COLO829 (cell line): ENCODE measurements around the gene MAGI2.
"Not testable (repeated sequence)": the region's sequence is repeated elsewhere in the genome, so short reads cannot be mapped to it uniquely, and the experiment has no call there.

ENCODE experiments used
- DNase-seq: peaks from one replicate; pipeline ENCODE4 v3.0.0; 2012; ENCODE audit warnings: low spot score

MAGI2 gene

DNA sequence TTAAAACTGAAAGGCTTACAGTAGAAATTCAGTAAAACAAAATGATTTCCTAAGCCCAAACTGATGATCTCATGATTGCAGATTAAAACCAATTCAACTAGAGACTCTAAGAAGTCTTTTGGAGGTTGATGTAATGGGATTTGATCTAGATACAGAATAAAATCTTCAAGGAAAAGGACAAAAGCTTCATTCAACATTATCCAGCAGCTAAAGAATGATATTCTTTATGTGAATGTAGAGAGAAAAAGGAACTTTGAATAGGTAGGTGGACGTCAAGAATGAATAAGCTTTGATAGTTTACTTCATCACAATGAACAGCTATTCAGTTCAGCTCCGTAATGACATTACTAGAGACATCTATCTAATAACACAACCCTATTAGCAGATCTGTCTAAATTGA lies 910.5 kb downstream of the MAGI2 start:
- DNase-seq = peak; percentile 90

GRCh38 chr7:78542541-78542940 lies 910.9 kb downstream of the MAGI2 start:
- DNase-seq = peak; percentile 65

GRCh38 chr7:78539825-78540224 lies 913.6 kb downstream of the MAGI2 start:
- DNase-seq = no peak

- DNase-seq = no peak
These were observed 917.8 kb downstream of the MAGI2 start for GRCh38 chr7:78535655-78536054.

DNA sequence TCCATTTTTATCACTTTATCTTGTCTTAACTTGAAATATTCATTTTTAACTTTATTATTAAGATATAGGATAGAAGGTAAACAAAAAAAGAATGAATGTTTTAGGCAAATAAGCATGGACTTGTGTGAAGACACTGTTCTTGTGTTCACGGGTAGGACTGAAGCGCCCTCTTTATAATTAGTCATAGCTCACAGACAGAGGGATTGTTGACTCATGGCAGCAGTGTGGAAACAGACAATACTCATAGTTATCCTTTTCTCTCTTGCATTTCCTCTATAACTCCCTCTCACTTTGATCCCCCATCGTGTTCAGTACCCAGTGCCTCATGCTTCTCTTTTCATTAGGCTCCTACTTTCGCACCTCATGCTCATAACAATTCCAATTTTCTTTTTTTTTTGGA lies 923.1 kb downstream of the MAGI2 start:
- peak; percentile 86 for DNase-seq

- no peak for DNase-seq
These were observed 924.1 kb downstream of the MAGI2 start for GRCh38 chr7:78529392-78529791.

GRCh38 chr7:78528964-78529363 lies 924.5 kb downstream of the MAGI2 start:
- no peak for DNase-seq

GRCh38 chr7:78523930-78524329 lies 929.5 kb downstream of the MAGI2 start:
- DNase-seq = no peak

GRCh38 chr7:78521961-78522360 lies 931.5 kb downstream of the MAGI2 start:
- no peak for DNase-seq

DNA sequence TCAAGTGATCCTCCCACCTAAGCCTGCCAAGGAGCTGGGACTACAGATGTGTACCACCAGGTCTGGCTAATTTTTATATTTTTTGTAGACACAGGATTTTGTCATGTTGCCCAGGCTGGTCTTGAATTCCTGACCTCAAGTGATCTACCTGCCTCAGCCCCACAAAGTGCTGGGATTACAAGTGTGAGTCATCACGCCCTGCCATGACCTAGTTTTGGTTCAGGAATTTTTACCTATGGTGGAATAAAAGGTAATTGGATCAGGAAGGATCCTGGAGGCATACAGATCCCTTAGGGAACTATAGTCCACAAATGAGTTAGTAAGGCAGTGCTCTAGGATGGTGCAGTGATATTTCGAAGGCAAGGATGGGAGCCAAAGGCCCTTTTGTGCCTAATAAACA lies 937.0 kb downstream of the MAGI2 start:
- no peak for DNase-seq

DNA sequence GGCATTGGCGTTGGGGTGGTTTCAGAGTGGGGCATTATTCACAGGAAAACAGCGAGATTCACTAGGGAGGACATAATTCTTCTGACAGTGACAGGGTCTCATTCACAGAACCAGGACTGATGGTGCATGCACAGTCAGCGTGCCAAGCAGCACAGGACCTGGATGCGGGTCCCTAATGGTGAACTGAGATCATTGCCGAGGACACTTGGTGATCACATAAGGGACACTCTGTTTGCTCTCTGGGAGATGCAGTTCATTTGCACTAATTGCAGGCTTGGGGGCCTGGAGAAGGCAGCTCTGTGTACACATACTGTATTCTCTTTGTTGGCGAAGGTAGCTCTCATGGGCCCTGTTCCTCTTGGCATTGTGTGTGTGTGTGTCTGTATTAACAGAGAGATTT lies 938.8 kb downstream of the MAGI2 start:
- no peak for DNase-seq

DNA sequence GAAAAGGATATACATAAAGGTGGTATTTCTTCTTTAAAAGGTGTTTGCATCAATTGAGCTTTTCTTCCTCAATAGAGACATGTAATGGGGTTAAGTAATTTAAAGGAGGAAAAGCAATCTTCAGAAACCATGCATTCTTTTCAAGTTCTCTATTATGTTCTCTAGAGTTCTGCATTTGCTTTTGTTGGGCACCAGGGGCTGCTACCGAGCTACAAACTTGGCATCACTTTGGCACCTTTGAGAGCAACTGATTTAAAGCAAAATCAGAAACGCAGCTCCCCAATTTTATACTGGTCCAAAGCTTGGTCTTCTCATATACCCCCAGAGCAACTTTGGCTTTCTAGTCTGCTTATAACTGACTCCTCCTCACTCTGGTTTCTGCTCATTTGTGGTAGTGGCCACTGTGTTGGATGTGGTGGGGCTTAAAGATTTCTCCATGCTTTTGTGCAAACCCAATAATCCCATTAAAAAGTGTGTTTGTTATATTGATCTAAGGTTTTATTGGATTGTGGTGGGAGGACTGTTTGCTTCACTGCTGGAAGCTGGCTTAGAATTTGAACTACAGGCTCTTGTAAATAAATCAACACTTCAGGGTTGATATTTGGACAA lies 942.8 kb downstream of the MAGI2 start:
- peak; percentile 37 for DNase-seq

- DNase-seq = not testable (repeated sequence)
These were observed 950.2 kb downstream of the MAGI2 start for GRCh38 chr7:78503301-78503700.

DNA sequence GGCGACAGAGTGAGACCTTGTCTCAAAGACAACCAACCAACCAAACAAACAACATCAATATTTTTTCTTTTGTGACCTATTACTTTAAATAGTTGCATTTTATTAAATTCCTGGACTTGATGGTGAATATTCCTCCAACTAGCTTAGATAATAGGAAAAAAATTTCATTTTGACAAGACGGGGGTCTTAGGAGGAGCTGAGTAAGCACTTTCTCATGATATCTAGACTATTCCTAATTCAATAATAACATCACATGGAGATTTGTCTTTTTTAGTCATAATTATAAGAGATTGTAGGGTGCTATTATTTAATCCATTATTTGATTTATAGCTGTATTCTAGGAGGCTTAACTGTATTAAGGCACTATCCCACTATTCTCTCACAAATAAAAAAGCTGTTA lies 952.4 kb downstream of the MAGI2 start:
- no peak for DNase-seq

DNA sequence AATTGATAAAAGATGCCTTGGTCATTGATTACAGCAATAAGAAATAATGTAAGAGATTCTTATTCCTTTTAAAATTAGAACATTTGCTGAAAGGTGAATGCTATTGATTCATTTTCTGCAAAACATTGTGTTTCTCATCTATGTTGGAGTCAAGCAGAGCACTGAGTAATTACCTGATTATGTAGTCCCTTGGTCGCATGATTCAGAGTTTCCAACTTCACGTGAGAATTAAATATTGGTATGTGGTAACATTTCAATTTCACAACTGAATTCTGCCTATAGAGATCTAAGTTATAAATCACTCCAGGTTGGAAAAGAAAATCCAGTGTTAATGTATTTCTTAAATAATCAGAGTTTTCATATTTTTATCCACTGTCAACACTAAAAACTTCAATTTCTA lies 953.5 kb downstream of the MAGI2 start:
- no peak for DNase-seq

- DNase-seq = no peak
These were observed 954.2 kb downstream of the MAGI2 start for GRCh38 chr7:78499283-78499682.

- DNase-seq = no peak
These were observed 955.6 kb downstream of the MAGI2 start for GRCh38 chr7:78497728-78498427.

DNA sequence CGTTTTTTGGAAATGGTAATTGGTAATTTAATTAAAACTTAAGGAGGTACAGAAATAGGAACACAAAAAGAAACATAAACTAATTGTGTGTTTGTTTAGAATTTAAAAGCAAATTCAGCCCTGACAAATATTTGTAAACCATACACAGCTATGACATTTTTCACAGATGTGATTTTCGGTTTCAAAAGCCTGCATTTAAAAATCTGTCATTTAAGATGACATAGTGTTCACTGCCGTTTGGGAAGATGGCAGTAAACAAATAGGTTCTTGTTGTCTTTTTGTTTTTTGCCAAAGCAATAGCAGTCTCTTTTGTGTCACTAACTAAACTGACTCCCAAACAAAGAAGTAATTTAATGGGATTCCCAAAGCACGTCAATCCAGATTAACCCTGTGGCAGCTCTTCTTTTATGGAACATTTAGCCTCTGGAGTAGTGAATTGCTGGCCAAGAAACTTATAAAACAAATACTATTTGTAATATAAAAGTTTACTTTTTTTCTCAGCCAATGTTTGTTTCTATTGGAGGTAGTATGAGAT lies 957.3 kb downstream of the MAGI2 start:
- DNase-seq = peak; percentile 13

DNA sequence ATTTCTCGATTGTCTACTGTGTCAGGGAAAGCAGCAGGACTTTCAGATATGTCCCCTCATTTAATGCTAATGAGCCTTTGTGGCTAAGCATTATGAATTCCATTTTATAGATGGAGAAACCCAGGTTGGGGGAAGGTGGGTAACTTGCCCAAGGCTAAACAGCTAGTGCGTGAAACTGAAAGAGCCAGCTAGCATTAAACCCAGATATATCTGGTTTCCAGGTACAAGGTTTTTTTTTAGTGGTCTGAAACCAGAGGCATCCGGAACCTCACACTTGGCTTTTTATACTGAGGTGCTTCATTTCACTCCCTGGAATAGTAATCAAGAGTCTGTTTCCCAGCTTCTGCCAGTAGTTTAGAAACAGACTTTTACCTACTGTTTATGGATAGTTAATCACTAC lies 960.1 kb downstream of the MAGI2 start:
- DNase-seq = no peak

- DNase-seq = no peak
These were observed 961.3 kb downstream of the MAGI2 start for GRCh38 chr7:78492146-78492545.

GRCh38 chr7:78490524-78490923 lies 962.9 kb downstream of the MAGI2 start:
- DNase-seq = no peak

DNA sequence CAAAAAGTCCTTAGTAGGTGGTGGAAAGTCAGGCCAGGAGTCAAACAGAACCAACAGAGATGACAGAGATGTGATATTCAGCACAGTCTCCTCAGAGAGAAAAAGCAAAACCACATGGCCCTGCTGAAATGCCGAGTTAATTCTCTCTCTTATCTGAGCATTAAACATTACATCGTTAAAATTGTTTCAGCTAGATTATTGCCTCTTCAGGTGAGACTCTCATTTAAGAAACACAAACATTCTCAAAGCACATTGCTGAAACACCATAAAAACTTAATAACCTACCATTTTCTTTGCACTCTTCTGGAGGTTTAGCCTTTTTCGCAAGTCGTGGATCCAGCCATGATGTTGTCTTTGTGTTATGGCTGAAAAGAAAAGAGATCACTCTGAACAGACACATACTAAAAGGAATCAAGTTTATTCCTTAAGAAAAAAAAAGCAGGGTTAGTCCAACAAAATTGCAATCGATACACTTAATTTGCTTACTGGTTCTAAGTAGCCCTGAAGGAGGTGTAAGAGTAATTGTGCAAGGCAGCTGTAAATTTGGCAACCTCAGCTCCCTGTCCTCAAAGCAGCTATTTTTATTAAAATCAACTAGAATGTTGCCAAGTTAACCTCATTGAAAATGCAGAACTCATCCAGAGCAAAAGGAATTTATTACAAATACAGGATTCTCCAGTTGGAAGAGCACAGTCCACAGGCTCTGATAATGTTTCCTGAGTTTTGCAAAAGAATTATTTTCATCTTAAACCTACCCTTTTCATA lies 963.8 kb downstream of the MAGI2 start:
- no peak for DNase-seq

DNA sequence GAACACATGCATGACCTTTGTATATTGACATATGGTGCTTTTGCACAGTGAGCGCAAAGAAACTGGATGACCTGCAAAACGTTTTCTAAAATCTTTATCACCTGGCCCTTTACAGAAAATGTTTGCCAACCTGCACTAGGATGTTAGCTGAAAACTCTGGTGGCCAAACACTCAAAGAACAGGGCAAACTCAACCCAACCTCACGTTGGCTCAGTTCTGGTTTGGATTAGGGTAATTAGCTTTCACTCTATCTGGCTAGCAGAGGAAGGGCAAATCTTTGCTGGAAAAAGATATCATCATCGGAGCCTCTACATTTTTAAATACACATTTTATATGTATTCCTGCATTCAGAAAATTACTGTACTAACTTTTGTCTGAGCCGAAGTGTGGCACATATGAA lies 966.0 kb downstream of the MAGI2 start:
- DNase-seq = no peak
